Mesendoderm (in vitro differentiated cells): ENCODE results near the gene HBG2.

Source experiments
- DNase-seq: peaks from one replicate; pipeline ENCODE4 v3.0.0; 2013
- H2AK5ac ChIP-seq: 2 replicates; pipeline ENCODE4 v1.6.1; 2013; ENCODE audit warnings: low read length, inconsistent platforms
- H2BK120ac ChIP-seq: 2 replicates; pipeline ENCODE4 v1.6.1; 2013; ENCODE audit warnings: low read depth, mild to moderate bottlenecking, low read length, moderate library complexity, mixed read lengths
- H2BK15ac ChIP-seq: replicated peaks from 2 replicates; pipeline ENCODE4 v1.6.1; 2013; ENCODE audit warnings: low read depth, mild to moderate bottlenecking, moderate library complexity
- H2BK5ac ChIP-seq: 2 replicates; pipeline ENCODE4 v1.6.1; 2013; ENCODE audit warnings: low read length, inconsistent platforms
- H3K18ac ChIP-seq: 2 replicates; pipeline ENCODE4 v1.6.1; 2013; ENCODE audit warnings: mild to moderate bottlenecking, low read length, mixed read lengths
- H3K23ac ChIP-seq: one replicate; pipeline ENCODE4 v1.6.1; 2013; ENCODE audit warnings: low read length
- H3K27ac ChIP-seq: 2 replicates; pipeline ENCODE4 v1.5.1; 2013; ENCODE audit warnings: low read depth, mild to moderate bottlenecking, inconsistent platforms, low read length, moderate library complexity
- H3K27me3 ChIP-seq: 2 replicates; pipeline ENCODE4 v1.6.1; 2013; ENCODE audit warnings: low read length, control low read depth, mild to moderate bottlenecking, inconsistent platforms; ENCODE audit not compliant: insufficient read depth, poor library complexity
- H3K36me3 ChIP-seq: 2 replicates; pipeline ENCODE4 v1.6.1; 2013; ENCODE audit warnings: low read length, inconsistent platforms; ENCODE audit not compliant: control insufficient read depth, insufficient read depth
- H3K4ac ChIP-seq: one replicate; pipeline ENCODE4 v1.6.1; 2013; ENCODE audit warnings: low read depth, mild to moderate bottlenecking, low read length, moderate library complexity
- H3K4me1 ChIP-seq: 2 replicates; pipeline ENCODE4 v1.6.1; 2013; ENCODE audit warnings: low read depth, low read length, inconsistent platforms; ENCODE audit not compliant: control insufficient read depth
- H3K4me2 ChIP-seq: 2 replicates; pipeline ENCODE4 v1.6.1; 2013; ENCODE audit warnings: low read length
- H3K4me3 ChIP-seq: 2 replicates; pipeline ENCODE4 v1.5.1; 2013; ENCODE audit warnings: mild to moderate bottlenecking, low read length
- H3K56ac ChIP-seq: one replicate; pipeline ENCODE4 v1.6.1; 2013; ENCODE audit warnings: low read length
- H3K79me1 ChIP-seq: 2 replicates; pipeline ENCODE4 v1.6.1; 2013; ENCODE audit warnings: low read length, inconsistent platforms
- H3K79me2 ChIP-seq: 2 replicates; pipeline ENCODE4 v1.6.1; 2013; ENCODE audit warnings: mild to moderate bottlenecking, low read length; ENCODE audit not compliant: control insufficient read depth, insufficient read depth
- H3K9ac ChIP-seq: 2 replicates; pipeline ENCODE4 v1.6.1; 2013; ENCODE audit warnings: low read length, inconsistent platforms
- H4K5ac ChIP-seq: one replicate; pipeline ENCODE4 v1.6.1; 2013; ENCODE audit warnings: low read length
- H4K8ac ChIP-seq: one replicate; pipeline ENCODE4 v1.6.1; 2013; ENCODE audit warnings: low read depth, mild to moderate bottlenecking, control low read depth, low read length, moderate library complexity
- WGBS: extraction: QIAGEN DNeasy Blood & Tissue Kit; methylation state at CpG from one replicate; pipeline ENCODE4 v1.1.7; 2013; ENCODE audit warnings: low lambda C conversion rate, missing lambda C conversion rate; ENCODE audit not compliant: insufficient coverage; ENCODE audit errors: extremely low coverage; 5-methylcytosine and 5-hydroxymethylcytosine counted together

Gene HBG2

GRCh38 chr11:5237420-5237819 is 17.2 kb downstream of the HBG2 start:
- WGBS = no CpG with 5 or more reads among the region's 2 CpGs
- H3K36me3 ChIP-seq = no peaks in the 10 kb centered on the region
- H3K4ac ChIP-seq = no peak overlapping the region
- H2AK5ac ChIP-seq = no peak overlapping the region
- no peak overlapping the region for H4K8ac ChIP-seq
- no peak overlapping the region for H4K5ac ChIP-seq
- no peak overlapping the region for H3K56ac ChIP-seq
- H3K79me2 ChIP-seq = no peaks in the 10 kb centered on the region
- H3K9ac ChIP-seq = no peak overlapping the region
- no peaks in the 10 kb centered on the region for H3K79me1 ChIP-seq
- no peak overlapping the region for H3K27ac ChIP-seq
- H2BK15ac ChIP-seq = no peak overlapping the region
- no peak overlapping the region for H3K23ac ChIP-seq
- H2BK120ac ChIP-seq = no peak overlapping the region
- H3K18ac ChIP-seq = no peak overlapping the region
- no peak overlapping the region for H2BK5ac ChIP-seq
- H3K27me3 ChIP-seq = no peaks in the 10 kb centered on the region
- no peak overlapping the region for H3K4me3 ChIP-seq
- DNase-seq = no peak
- H3K4me2 ChIP-seq = no peak overlapping the region
- no peaks in the 10 kb centered on the region for H3K4me1 ChIP-seq

GRCh38 chr11:5235364-5236095 is 19.1 kb downstream of the HBG2 start:
- Histone ChIP-seq H3K9ac (no peak overlapping the region), H3K18ac (no peak overlapping the region), H4K8ac (no peak overlapping the region), H3K4me2 (no peak overlapping the region), H3K27me3 (no peaks in the 10 kb centered on the region), H2BK15ac (no peak overlapping the region), H3K27ac (no peak overlapping the region), H2BK5ac (no peak overlapping the region), H3K79me1 (no peaks in the 10 kb centered on the region), H3K4me3 (no peak overlapping the region), H3K23ac (no peak overlapping the region), H3K4ac (no peak overlapping the region), H3K4me1 (no peaks in the 10 kb centered on the region), H2AK5ac (no peak overlapping the region), H2BK120ac (no peak overlapping the region), H3K79me2 (no peaks in the 10 kb centered on the region), H4K5ac (no peak overlapping the region), H3K36me3 (no peaks in the 10 kb centered on the region), H3K56ac (no peak overlapping the region)
- no peak for DNase-seq
- WGBS = no CpG with 5 or more reads among the region's 5 CpGs

- Histone ChIP-seq H3K4me2 (no peak within 1 kb of the TSS), H3K36me3 (no peaks in the 10 kb centered on the region), H3K23ac (no peak within 1 kb of the TSS), H4K5ac (no peak within 1 kb of the TSS), H3K9ac (no peak within 1 kb of the TSS), H3K79me2 (no peaks in the 10 kb centered on the region), H3K56ac (no peak within 1 kb of the TSS), H3K79me1 (no peaks in the 10 kb centered on the region), H3K4me3 (no peak within 1 kb of the TSS), H3K4me1 (no peaks in the 10 kb centered on the region), H3K18ac (no peak within 1 kb of the TSS), H3K27me3 (no peaks in the 10 kb centered on the region), H3K27ac (no peak within 1 kb of the TSS), H3K4ac (no peak within 1 kb of the TSS), H2BK120ac (no peak within 1 kb of the TSS), H2BK5ac (no peak within 1 kb of the TSS), H2AK5ac (no peak within 1 kb of the TSS), H2BK15ac (no peak within 1 kb of the TSS), H4K8ac (no peak within 1 kb of the TSS)
- no peak for DNase-seq
- no CpG with 5 or more reads among the region's 2 CpGs for WGBS
These were observed 20.2 kb downstream of the HBG2 start, which contains the start of gene HBD for GRCh38 chr11:5234381-5234834. HBD (minus strand) TSS chr11:5234483; CDS start chr11:5234433, 50 bp downstream.

GRCh38 chr11:5233307-5233706 is 21.3 kb downstream of the HBG2 start:
- no peak for DNase-seq
- no peaks in the 10 kb centered on the region for H3K36me3 ChIP-seq
- no CpG with 5 or more reads among the region's 1 CpG for WGBS
- H3K18ac ChIP-seq = no peak overlapping the region
- no peak overlapping the region for H2BK15ac ChIP-seq
- no peak overlapping the region for H2AK5ac ChIP-seq
- no peaks in the 10 kb centered on the region for H3K4me1 ChIP-seq
- no peak overlapping the region for H4K5ac ChIP-seq
- no peak overlapping the region for H3K9ac ChIP-seq
- H3K79me1 ChIP-seq = no peaks in the 10 kb centered on the region
- H4K8ac ChIP-seq = no peak overlapping the region
- no peak overlapping the region for H3K23ac ChIP-seq
- H3K4me3 ChIP-seq = no peak overlapping the region
- H3K4me2 ChIP-seq = no peak overlapping the region
- no peak overlapping the region for H2BK5ac ChIP-seq
- no peak overlapping the region for H3K56ac ChIP-seq
- H3K27ac ChIP-seq = no peak overlapping the region
- H3K79me2 ChIP-seq = no peaks in the 10 kb centered on the region
- H2BK120ac ChIP-seq = no peak overlapping the region
- no peaks in the 10 kb centered on the region for H3K27me3 ChIP-seq
- H3K4ac ChIP-seq = no peak overlapping the region

GRCh38 chr11:5232821-5233220 is 21.8 kb downstream of the HBG2 start:
- Histone ChIP-seq H3K23ac (no peak overlapping the region), H3K27ac (no peak overlapping the region), H3K18ac (no peak overlapping the region), H2BK120ac (no peak overlapping the region), H4K5ac (no peak overlapping the region), H3K4me3 (no peak overlapping the region), H3K79me1 (no peaks in the 10 kb centered on the region), H3K27me3 (no peaks in the 10 kb centered on the region), H2BK5ac (no peak overlapping the region), H3K4me1 (no peaks in the 10 kb centered on the region), H2BK15ac (no peak overlapping the region), H3K4ac (no peak overlapping the region), H3K4me2 (no peak overlapping the region), H2AK5ac (no peak overlapping the region), H4K8ac (no peak overlapping the region), H3K36me3 (no peaks in the 10 kb centered on the region), H3K79me2 (no peaks in the 10 kb centered on the region), H3K9ac (no peak overlapping the region), H3K56ac (no peak overlapping the region)
- no peak for DNase-seq
- no CpG with 5 or more reads among the region's 2 CpGs for WGBS

GRCh38 chr11:5232176-5232575 is 22.4 kb downstream of the HBG2 start:
- WGBS = 100% methylated on average over 2 of the region's 3 CpGs
- DNase-seq = no peak
- Histone ChIP-seq H2BK15ac (no peak overlapping the region), H2BK120ac (no peak overlapping the region), H4K5ac (no peak overlapping the region), H3K9ac (no peak overlapping the region), H3K27me3 (no peaks in the 10 kb centered on the region), H3K4me2 (no peak overlapping the region), H3K4me1 (no peaks in the 10 kb centered on the region), H3K18ac (no peak overlapping the region), H3K36me3 (no peaks in the 10 kb centered on the region), H3K79me2 (no peaks in the 10 kb centered on the region), H3K23ac (no peak overlapping the region), H3K4ac (no peak overlapping the region), H2BK5ac (no peak overlapping the region), H3K4me3 (no peak overlapping the region), H3K79me1 (no peaks in the 10 kb centered on the region), H3K56ac (no peak overlapping the region), H4K8ac (no peak overlapping the region), H3K27ac (no peak overlapping the region), H2AK5ac (no peak overlapping the region)
